ENCODE data around the gene NANS.

DNA sequence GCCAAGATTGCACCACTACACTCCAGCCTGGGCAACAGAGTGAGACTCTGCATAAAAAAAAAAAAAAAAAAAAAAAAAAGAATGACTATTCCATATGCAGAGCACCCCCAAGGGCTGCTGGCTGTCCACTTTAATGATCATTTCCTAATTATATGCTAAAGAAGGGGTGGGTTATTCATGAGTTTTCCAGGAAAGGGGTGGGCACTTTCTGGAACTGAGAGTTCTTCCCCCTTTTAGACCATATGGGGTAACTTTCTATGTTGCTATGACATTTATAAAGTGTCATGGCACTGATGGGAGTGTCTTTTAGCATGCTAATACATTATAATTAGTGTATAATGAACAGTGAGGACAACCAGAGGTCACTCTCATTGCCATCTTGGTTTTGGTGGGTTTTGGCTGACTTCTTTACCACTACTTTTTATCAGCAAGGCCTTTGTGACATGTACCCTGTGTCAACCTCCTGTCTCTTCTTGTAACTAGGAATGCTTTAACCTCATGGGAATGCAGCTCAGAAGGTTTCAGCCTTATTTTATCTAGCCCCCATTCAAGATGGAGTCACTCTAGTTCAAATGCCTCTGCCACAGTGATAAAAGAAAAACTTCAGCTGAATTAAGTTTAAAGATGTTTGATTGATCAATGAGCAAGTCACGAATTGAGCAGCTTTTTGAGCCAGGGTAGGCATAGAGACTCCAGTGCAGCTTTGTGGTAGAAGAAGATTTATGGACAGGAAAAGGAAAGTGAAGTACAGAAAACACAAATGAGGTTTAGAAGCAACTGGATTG lies 7.1 kb upstream of the NANS start:
- TF ChIP-seq EZH2 (IDR thresholded peaks at IDR 0.05) (no peak), EZH2phosphoT487 (IDR thresholded peaks at IDR 0.05) (no peak)
- TF ChIP-seq, protein P1, sequence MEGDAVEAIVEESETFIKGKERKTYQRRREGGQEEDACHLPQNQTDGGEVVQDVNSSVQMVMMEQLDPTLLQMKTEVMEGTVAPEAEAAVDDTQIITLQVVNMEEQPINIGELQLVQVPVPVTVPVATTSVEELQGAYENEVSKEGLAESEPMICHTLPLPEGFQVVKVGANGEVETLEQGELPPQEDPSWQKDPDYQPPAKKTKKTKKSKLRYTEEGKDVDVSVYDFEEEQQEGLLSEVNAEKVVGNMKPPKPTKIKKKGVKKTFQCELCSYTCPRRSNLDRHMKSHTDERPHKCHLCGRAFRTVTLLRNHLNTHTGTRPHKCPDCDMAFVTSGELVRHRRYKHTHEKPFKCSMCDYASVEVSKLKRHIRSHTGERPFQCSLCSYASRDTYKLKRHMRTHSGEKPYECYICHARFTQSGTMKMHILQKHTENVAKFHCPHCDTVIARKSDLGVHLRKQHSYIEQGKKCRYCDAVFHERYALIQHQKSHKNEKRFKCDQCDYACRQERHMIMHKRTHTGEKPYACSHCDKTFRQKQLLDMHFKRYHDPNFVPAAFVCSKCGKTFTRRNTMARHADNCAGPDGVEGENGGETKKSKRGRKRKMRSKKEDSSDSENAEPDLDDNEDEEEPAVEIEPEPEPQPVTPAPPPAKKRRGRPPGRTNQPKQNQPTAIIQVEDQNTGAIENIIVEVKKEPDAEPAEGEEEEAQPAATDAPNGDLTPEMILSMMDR (IDR thresholded peaks at IDR 0.05): no peak

Measured in neural progenitor cell (in vitro differentiated cells).